ENCODE data around the gene GPR162.

GPR162 gene

DNA sequence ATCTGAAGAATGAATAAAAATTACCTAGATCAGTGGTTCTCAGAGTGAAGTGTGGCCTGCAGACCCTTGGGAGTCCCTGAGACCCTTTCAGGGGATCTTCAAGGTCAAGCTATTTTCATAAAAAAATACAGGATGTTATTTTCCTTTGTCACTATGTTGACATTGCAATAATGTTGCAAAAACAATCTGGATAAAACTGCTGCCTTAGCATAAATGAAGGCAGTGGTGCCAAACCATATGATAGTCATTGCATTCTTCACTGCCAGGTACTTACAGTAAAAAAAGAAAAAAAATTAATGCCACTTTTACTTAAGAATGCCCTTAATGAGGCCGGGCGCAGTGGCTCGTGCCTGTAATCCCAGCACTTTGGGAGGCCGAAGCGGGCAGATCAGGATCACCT, 34.3 kb upstream of the GPR162 start:
- no peak for DNase-seq

DNA sequence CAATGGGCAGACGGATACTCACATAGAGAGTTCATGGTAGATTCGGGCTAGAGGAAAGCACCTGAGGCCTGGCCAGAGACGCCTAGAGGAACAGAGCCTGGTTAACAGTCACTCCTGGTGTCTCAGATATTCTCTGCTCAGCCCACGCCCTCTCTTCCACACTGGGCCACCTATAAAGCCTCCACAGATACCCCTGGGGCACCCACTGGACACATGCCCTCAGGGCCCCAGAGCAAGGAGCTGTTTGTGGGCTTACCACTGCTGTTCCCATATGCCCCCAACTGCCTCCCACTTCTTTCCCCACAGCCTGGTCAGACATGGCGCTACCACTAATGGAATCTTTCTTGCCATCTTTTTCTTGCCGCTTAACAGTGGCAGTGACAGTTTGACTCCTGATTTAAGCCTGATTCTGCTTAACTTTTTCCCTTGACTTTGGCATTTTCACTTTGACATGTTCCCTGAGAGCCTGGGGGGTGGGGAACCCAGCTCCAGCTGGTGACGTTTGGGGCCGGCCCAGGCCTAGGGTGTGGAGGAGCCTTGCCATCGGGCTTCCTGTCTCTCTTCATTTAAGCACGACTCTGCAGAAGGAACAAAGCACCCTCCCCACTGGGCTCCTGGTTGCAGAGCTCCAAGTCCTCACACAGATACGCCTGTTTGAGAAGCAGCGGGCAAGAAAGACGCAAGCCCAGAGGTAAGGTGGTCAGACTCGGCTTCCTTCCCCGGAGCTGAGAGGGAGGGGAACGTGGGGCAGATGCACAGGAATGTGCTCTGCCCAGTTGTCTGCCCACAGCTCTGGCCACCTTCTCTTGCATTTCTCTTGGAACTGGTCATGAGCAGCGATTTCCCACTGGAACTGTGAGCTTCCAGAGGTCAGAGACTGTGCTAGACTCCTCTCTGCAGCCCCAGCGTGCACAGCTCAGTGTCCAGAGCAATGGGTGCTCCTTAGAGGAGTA, 32.4 kb upstream of the GPR162 start, which contains the start of gene CD4:
CD4 (plus strand) TSS at position 557 of the 953 bp plus-strand sequence. CDS start 10,611 bp downstream, outside the sequence.
- peak; percentile 65 to 79 for DNase-seq

DNA sequence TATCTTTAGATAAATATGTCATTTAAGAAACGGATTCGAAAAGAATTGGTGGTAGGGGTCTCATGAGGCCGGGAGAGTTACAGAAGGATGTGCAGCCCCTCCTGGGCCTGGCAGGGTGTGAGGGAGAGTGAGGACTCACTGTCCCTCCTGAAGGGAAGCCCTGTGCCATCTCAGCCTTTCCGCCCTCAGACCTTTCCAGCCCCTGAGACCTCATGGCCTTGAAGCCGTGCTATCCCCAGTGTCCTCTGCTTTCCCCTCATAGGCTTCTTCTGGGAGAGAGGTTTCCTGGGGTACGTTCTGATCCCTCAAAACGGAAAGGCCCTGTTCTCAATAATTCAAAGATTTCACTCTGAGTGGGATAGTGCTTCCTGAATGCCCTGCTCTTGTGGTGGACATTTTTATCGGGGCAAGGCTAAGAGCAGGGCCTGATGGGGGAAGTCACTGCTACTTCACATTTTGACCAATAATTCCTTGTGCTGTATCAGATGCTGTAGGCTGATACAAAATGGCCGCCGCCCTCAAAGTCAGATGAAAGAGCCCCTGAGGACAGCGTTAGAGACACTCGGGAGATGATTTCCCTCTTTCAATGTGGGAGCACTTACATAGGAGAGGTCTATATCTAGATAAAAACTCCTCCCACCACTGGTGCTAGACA, 31.0 kb upstream of the GPR162 start:
- DNase-seq, result peak in 1 of 2 donors; percentile 49

DNA sequence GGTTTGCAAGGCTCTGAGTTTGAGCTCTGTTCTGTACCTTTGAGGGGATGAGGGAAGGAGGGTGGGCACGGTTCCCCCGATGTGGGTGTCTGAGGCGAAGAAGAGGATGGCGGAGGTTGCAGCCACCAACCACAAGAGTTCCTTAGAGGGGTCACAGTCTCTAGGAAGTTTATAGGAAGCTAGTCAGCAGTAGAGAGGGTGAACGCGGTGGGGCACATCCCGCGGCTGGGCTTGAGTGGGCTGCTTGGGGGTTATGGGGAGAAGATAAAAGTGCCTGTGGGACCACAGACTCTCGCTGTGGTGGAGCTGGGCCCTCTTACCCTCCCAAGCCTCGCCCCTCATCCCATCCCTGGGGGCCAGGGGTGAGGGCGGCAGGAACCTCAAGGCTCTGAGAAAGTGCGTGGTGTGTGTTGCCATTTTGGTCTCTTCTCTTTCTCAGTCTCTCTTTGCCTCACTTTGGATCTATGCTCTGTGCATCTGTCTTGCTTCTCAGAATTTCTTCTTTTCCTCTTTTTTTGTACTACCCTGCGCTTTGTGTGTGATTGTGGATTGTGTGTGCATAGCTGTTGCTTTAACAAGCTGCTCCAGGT, 29.6 kb upstream of the GPR162 start:
- no peak for DNase-seq

DNA sequence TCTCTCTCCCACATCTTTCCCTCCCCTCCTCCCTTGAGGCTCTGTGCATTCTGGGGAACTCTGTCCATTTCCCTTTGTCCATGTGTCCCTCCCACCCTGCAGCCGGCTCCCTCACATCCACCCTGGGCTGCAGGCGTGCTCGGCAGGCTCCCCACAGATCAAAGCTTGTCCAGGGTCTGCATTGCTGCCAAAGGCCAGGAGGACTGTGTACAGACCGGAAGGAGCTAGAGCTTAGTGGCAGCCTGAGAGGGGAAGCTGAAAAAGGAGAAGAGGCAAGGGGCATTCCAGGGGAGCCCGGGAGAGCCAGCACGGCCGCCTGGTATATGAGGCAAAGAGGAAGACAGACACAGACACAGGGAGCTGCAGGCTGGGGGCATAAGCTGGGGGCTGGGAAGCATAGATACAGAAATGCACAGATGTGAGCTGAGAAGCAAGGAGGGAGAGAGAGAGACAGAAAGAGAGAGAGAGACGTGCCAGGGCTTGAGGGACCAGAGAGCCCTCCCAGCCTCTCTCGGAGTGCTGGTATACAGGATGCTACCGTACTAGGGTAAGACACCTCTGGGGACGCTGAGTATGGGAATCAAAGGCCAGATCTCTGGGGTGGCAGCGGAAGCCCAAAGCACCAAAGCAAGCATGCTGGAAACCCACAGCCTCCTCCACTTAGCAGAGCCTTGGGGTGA, 29.0 kb upstream of the GPR162 start:
- peak; percentile 54 to 57 for DNase-seq

DNA sequence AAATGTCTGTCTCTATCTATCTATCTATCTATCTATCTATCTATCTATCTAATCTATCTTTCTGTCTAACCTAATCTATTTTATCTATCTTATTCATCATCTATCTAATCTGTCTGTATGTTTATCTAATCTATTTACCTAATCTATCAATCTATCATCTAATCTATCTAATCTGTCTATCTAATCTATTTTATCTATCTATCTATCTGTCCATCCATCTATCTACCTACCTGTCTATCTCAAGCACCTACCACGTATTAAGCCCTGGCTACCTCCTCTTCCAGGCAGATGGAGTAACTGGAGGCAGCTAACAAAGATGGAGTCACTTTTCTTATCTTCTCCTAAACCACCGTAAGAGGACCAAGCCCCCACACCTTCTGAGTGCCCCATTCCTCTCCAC, 26.5 kb upstream of the GPR162 start:
- no peak for DNase-seq

DNA sequence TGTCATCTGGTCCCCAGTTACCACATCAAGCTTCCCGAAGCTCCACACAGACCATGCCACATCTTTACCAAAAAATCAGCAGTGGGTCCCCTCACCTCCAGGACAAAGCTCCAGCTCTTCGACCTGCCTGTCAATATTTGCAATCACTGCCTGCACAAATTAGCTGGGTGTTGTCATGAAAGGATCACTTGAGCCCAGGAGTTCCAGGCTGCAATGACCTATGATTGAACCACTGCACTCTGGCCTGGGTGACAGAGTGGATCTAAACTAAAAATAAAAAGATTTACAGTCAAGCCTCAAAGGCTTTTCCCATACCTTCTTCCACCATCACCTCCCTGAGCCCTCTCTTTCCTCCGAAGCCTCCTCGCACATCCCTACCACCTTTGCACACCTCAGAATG, 25.0 kb upstream of the GPR162 start:
- DNase-seq, result no peak

DNA sequence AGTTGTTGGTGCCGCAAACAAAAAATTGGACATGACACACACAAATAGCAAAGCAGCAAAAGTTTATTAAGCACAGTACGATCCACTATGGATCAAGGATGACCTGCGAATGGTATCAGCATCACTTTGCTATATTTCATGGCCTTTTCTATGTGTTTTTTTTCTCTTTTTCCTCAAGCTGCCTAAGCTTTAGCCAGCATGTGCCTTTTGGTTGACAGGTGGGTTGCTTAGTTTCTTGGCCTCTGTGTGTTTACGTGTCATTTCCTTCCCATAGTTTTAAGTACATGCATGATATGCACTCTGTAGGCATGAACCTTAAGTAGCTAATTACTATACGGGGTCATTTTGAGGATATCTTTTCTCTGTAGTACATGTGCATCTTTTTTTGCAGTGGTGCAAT, 22.5 kb upstream of the GPR162 start:
- no peak for DNase-seq

DNA sequence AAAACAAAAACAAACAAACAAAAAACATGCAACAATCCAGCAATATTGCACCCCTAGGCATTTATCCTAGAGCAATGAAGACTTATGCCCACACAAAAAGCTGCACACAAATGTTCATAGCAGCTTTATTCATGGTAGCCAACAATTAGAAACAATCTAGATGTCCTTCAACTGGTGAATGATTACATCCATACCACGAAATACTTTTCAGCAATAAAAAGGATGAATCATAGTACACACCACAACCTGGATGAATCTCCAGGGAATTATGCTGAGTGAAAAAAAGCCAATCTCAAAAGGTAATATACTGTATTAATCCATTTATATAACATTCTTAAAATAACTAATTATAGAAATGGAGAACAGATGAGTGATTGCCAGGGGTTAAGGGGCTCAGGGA, 14.5 kb upstream of the GPR162 start:
- DNase-seq, result no peak

DNA sequence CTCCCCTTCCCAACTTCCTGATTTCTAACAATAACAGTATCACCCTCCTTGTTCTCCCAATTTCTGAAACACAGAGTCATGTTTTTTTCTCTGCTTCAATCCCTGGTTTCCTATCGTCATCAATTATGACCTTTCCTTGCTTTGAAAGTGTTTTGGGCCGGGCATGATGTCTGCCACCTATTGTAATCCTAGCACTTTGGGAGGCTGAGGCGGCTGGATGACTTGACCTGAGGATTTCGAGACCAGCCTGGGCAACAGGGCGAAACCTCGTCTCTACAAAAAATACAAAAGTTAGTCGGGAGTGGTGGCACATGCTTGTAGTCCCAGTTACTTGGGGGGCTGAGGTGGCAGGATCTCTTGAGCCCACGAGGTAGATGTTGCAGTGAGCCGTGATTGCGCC, 12.6 kb upstream of the GPR162 start:
- no peak for DNase-seq

DNA sequence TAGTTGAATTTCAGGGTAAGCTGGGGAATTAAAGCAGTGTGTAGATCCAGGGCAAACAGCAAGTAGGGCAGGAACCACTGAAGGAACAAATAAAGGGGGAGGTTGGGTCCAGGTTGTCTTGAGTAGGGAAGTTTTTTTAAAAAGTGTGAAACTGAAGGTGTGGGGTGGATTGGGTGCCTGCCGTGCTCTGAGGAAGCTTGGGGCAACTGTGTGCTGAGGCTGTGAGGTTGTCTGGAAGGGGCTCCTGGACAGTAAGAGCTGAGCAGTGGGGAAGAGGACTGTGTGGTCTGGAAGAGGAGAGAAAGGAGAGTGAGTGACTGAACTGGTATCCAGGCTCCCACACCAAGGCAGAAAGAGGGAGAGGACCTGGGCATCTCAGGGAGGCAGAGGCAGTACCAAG, 10.9 kb upstream of the GPR162 start:
- no peak for DNase-seq

DNA sequence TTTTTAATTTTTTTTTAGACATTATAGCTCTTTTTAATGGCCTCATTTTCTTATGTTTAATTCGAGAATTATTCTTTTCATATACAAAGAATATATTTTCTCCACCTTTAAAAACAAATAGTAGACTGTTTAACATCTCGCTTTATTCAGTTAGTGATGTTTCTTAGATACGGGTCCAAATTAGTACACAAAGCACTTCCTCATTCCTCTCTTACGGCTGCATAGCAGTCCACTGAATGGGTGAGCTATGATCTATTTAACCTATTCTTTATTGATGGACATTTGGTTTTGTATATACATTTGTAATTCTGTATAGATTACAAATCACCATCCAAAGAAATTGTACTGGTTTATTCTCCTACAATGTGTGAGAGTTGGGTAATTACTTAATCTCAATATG, 8.3 kb upstream of the GPR162 start:
- no peak for DNase-seq

DNA sequence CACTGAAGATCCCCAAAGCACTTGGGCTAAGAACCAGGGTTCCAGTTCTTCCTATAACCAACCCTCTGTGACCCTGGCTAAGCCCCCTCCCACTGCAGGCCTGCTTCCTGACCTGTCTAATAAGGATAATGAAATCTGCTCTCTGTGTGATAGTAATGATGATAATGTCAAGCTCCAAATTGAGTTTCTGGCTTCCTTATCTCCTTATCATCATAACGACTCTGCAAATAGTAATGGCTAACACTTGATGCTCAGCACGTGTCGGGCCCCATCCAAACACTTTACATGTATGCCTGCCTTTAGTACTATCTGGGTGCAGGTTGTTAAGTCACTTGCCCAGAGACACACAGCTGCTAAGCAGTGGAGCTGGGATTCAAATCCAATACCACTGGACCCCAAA, 5.0 kb upstream of the GPR162 start:
- no peak for DNase-seq

DNA sequence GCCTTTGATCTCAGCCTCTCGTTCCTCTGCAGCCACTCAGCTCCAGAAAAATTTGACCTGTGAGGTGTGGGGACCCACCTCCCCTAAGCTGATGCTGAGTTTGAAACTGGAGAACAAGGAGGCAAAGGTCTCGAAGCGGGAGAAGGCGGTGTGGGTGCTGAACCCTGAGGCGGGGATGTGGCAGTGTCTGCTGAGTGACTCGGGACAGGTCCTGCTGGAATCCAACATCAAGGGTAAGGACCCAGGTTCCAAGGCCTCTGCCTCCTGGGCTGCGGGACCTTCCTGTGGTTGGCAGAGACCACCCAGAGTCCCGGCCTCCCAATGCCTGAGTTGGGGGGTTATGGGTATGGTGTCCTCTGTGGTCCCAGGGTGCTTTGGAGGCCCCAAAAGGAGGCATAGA, 4.5 kb upstream of the GPR162 start:
- no peak for DNase-seq

DNA sequence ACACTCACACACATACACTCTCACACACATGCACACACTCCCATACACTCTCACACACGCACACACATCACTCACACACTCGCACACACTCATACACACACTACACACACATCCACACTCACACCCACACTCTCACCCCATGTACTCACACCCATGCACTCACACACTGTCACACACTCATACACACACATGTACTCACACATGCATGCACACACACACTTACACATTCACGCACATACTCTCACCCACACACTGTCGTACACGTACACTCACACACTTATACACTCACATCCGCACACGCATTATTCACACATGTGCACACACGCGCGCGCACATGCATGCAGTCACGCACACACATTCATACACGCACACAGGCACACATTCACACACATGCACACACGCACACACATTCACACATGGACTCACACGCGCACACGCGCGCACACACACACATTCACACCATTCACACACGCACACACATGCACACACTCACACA, 3.9 kb upstream of the GPR162 start:
- DNase-seq, result no peak

DNA sequence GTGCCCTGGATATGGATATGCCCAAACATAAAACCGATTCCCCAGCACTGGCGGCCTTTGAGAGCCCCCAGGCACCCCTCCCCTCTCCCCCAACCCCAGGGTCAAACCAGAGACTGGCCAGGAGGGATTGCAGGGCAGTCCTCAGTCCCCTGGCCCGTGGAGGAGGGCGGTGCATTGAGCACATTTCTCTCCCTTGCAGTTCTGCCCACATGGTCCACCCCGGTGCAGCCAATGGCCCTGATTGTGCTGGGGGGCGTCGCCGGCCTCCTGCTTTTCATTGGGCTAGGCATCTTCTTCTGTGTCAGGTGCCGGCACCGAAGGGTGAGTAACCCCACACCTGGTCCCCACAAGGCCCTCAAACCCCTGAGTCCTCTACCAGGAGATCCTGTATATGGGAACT, 3.4 kb upstream of the GPR162 start:
- no peak for DNase-seq

DNA sequence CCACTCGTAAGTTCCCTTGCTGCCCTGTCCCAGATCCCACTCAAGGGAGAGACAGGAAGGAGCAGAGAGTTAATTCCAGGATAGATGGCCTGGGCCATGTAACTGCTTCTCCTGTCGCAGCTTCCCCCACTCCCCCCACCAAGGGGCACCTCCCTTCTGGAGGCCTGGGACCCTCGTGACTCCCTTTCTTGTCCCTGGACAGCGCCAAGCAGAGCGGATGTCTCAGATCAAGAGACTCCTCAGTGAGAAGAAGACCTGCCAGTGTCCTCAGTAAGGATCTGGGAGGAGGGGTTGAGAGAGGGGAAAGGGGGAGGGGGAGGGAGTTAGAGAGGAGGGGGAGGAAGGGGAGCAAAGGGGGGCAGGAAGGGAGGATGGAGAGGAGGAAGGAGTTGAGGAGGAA, 3.0 kb upstream of the GPR162 start:
- DNase-seq, result no peak

DNA sequence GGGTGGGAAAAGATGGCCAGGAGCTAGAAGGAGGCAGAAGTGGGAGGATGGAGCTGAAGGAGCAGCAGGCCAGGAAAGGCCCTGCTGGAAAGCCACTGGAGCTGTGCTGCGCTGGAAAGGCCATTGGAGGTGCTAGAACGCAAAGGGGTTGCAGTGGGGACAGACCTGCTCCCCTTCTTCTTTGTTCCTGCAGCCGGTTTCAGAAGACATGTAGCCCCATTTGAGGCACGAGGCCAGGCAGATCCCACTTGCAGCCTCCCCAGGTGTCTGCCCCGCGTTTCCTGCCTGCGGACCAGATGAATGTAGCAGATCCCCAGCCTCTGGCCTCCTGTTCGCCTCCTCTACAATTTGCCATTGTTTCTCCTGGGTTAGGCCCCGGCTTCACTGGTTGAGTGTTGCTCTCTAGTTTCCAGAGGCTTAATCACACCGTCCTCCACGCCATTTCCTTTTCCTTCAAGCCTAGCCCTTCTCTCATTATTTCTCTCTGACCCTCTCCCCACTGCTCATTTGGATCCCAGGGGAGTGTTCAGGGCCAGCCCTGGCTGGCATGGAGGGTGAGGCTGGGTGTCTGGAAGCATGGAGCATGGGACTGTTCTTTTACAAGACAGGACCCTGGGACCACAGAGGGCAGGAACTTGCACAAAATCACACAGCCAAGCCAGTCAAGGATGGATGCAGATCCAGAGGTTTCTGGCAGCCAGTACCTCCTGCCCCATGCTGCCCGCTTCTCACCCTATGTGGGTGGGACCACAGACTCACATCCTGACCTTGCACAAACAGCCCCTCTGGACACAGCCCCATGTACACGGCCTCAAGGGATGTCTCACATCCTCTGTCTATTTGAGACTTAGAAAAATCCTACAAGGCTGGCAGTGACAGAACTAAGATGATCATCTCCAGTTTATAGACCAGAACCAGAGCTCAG, 2.3 kb upstream of the GPR162 start:
- DNase-seq, result no peak

DNA sequence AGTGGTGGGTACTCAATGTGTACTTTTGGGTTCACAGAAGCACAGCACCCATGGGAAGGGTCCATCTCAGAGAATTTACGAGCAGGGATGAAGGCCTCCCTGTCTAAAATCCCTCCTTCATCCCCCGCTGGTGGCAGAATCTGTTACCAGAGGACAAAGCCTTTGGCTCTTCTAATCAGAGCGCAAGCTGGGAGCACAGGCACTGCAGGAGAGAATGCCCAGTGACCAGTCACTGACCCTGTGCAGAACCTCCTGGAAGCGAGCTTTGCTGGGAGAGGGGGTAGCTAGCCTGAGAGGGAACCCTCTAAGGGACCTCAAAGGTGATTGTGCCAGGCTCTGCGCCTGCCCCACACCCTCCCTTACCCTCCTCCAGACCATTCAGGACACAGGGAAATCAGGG, 1.5 kb upstream of the GPR162 start:
- DNase-seq, result no peak

DNA sequence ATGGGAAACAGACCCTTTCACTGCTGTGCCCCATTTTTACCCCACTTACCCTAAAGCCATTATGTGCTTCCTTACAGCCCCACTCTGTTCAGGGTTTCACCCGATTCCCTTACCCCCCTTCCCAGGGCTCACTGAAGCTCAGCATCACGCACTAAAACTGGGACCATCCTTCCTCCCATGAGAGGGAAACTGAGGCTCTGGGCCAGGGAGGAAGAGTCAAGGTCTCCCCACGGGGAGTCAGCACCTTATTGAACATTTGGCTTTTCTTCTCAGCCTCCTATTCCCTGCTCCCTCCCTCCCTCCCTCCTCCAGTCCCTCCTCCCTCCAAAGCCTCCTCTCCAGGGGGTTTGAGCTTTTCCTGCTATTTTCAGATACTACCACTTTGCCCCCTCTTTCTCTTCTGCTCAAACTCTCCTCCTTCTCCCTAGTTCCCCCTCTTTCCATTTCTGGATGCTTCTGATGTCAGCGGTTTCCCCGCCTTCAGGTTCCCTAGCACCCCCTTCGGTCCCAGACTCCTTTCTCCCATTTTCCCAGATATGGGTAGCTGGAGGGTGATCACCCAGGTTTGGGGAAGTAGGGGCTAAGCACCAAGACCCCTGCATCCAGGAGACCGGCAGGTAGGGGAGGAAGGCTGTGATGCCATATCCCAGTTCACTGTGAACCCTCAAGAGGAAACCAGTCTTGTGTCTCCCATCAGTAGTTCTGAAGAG, 960 bp downstream of the GPR162 start:
- DNase-seq, result no peak
